Chondrocyte (in vitro differentiated cells): ENCODE results near the gene FAP. TPM values are rescaled to one million over a fixed set of nuclear protein-coding genes. Genes with fewer than 3 reads are reported as not detected.

Experiments
- DNase-seq: peaks from one replicate; pipeline ENCODE4 v3.0.0; 2021; ENCODE audit warnings: mixed read lengths, low spot score
- H3K27ac Mint-ChIP-seq: one replicate; pipeline ENCODE4 v1.8.0; 2021; ENCODE audit warnings: mild to moderate bottlenecking, moderate library complexity, mixed read lengths; ENCODE audit not compliant: unreplicated experiment
- H3K27me3 Mint-ChIP-seq: 2 replicates; pipeline ENCODE4 v1.8.0; 2021; ENCODE audit warnings: low read depth, mixed read lengths
- H3K36me3 Mint-ChIP-seq: 2 replicates; pipeline ENCODE4 v1.8.0; 2021; ENCODE audit warnings: low read depth, mixed read lengths
- H3K4me1 Mint-ChIP-seq: 2 replicates; pipeline ENCODE4 v1.8.0; 2021; ENCODE audit warnings: low read depth, mild to moderate bottlenecking, mixed read lengths
- H3K4me3 Mint-ChIP-seq: one replicate; pipeline ENCODE4 v1.8.0; 2021; ENCODE audit warnings: mild to moderate bottlenecking, moderate library complexity, mixed read lengths; ENCODE audit not compliant: unreplicated experiment
- H3K9me3 Mint-ChIP-seq: 2 replicates; pipeline ENCODE4 v1.8.0; 2021; ENCODE audit warnings: low read depth, mixed read lengths
- total RNA-seq: library from RNA; stranded (reverse); gene quantifications from 3 replicates; pipeline ENCODE4 v1.2.1, GENCODE V29; 2021
- TF ChIP-seq, protein P1 (sequence below): fragments of 200-600 bp; sonication (generic); IDR thresholded peaks from 2 replicates; pipeline ENCODE4 v1.5.0; 2021; ENCODE audit warnings: antibody characterized with exemption, mild to moderate bottlenecking, moderate library complexity

Gene FAP
- total RNA-seq, 1 donor from 2014 or later: 163 TPM

DNA sequence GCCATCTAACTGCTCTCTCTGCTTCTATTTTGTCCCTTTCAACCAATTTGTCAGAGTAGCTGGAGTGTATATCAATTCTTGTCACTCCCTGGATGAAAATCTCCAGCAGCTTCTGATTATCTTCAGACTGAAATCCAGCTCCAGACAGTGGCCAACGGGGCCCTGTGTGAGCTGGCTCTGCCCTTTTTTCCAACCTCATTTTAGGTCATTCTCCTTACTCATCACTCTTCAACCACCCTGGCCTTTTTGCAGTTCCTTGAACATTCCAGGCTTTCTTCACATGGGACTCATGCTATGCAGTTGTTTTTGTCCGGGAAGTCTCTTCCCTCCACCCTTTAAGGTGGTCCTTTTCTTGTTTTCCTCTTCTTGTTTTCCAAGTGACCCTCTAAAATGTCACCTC, 15.4 kb upstream of the FAP start:
- DNase-seq: no peak
- Mint-ChIP-seq H3K27me3 (no peaks in the 10 kb centered on the region), H3K36me3 (no peaks in the 10 kb centered on the region), H3K4me1 (peaks cover 48% of the 10 kb centered on the region), H3K4me3 (no peak overlapping the region), H3K9me3 (no peaks in the 10 kb centered on the region), H3K27ac (peak overlapping the region; percentile 57)
- TF ChIP-seq, protein P1, sequence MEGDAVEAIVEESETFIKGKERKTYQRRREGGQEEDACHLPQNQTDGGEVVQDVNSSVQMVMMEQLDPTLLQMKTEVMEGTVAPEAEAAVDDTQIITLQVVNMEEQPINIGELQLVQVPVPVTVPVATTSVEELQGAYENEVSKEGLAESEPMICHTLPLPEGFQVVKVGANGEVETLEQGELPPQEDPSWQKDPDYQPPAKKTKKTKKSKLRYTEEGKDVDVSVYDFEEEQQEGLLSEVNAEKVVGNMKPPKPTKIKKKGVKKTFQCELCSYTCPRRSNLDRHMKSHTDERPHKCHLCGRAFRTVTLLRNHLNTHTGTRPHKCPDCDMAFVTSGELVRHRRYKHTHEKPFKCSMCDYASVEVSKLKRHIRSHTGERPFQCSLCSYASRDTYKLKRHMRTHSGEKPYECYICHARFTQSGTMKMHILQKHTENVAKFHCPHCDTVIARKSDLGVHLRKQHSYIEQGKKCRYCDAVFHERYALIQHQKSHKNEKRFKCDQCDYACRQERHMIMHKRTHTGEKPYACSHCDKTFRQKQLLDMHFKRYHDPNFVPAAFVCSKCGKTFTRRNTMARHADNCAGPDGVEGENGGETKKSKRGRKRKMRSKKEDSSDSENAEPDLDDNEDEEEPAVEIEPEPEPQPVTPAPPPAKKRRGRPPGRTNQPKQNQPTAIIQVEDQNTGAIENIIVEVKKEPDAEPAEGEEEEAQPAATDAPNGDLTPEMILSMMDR: no peak

DNA sequence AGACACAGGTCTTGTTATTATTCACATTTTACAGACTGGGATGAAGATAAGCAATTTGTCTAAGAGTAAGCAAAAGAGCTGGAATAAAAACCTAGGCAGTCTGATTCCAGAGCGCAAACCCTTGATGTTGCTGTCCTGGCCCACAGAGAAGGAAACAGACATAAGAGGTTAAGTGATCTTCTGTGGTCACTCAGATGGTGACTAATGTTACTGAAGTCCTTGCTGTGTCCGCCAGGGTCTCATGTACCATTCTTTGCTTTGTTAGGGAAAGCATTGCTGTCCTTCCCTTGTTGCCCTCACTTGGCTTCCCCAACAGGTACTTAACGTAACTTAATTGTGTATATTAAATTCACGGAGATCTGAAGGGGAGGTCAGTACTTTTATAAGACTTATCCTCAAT, 14.9 kb upstream of the FAP start:
- H3K36me3 Mint-ChIP-seq: no peaks in the 10 kb centered on the region
- DNase-seq: no peak
- no peak overlapping the region for H3K27ac Mint-ChIP-seq
- H3K4me1 Mint-ChIP-seq: peaks cover 48% of the 10 kb centered on the region
- TF ChIP-seq, protein P1: no peak
- H3K27me3 Mint-ChIP-seq: no peaks in the 10 kb centered on the region
- no peaks in the 10 kb centered on the region for H3K9me3 Mint-ChIP-seq
- H3K4me3 Mint-ChIP-seq: no peak overlapping the region

- Mint-ChIP-seq H3K27ac (no peak overlapping the region), H3K36me3 (no peaks in the 10 kb centered on the region), H3K4me1 (peaks cover 48% of the 10 kb centered on the region), H3K27me3 (no peaks in the 10 kb centered on the region), H3K4me3 (no peak overlapping the region), H3K9me3 (no peaks in the 10 kb centered on the region)
- TF ChIP-seq, protein P1: no peak
- no peak for DNase-seq
Observed at GRCh38 chr2:162257425-162257824, 14.2 kb upstream of the FAP start.

GRCh38 chr2:162256591-162256991, 13.3 kb upstream of the FAP start:
- TF ChIP-seq, protein P1: no peak
- Mint-ChIP-seq H3K9me3 (no peaks in the 10 kb centered on the region), H3K4me3 (no peak overlapping the region), H3K27ac (peak overlapping the region; percentile 29), H3K27me3 (no peaks in the 10 kb centered on the region), H3K4me1 (peaks cover 43% of the 10 kb centered on the region), H3K36me3 (no peaks in the 10 kb centered on the region)
- DNase-seq: no peak

GRCh38 chr2:162254236-162254871, 11.1 kb upstream of the FAP start:
- Mint-ChIP-seq H3K27me3 (no peaks in the 10 kb centered on the region), H3K27ac (no peak overlapping the region), H3K36me3 (peaks cover 3% of the 10 kb centered on the region), H3K4me1 (peaks cover 30% of the 10 kb centered on the region), H3K9me3 (peaks cover 10% of the 10 kb centered on the region), H3K4me3 (no peak overlapping the region)
- TF ChIP-seq, protein P1: no peak
- no peak for DNase-seq
